SK-N-SH (cell line): Measurements from ENCODE around the gene OLFM1. TPM values are rescaled to one million over a fixed set of nuclear protein-coding genes. Genes with fewer than 3 reads are reported as not detected.

ENCODE experiments used
- CTCF ChIA-PET: fragments of 300-600, 350-600 bp; formaldehyde crosslinking; extraction: SDS; loops from one replicate; lab custom pipeline; 2021; lab: Yijun Ruan, JAX
- POLR2A ChIA-PET: fragments of 350-600 bp; sonication (Branson Sonifier 250); formaldehyde crosslinking; extraction: SDS; loops from one replicate; lab custom pipeline; 2020; ENCODE audit warnings: antibody characterized with exemption, inconsistent platforms; lab: Yijun Ruan, JAX
- DNase-seq: peaks from one replicate; pipeline ENCODE4 v3.0.0; 2012
- H2AFZ ChIP-seq: fragments of 200-600 bp; sonication (generic); 2 replicates; pipeline ENCODE4 v1.8.1; 2016; ENCODE audit warnings: antibody characterized with exemption, mild to moderate bottlenecking, low read depth
- H3F3A ChIP-seq: fragments of 200-600 bp; sonication (generic); replicated peaks from 2 replicates; pipeline ENCODE3; 2016; ENCODE audit warnings: antibody characterized with exemption, mild to moderate bottlenecking; ENCODE audit not compliant: insufficient read depth
- H3K27ac ChIP-seq, 2 experiments: fragments of 200-500 bp in 1 of 2; fragments of 200-600 bp in 1 of 2; sonication (Bioruptor generic) in 1 of 2; sonication (generic), shearing (Covaris generic) in 1 of 2; 2 replicates each; pipeline versions ENCODE4 v1.5.1 to v1.6.1; 2014 to 2016; ENCODE audit warnings: low read depth in 2 of 2, inconsistent platforms in 1 of 2, low read length in 1 of 2, mild to moderate bottlenecking in 1 of 2, mixed read lengths in 1 of 2
- H3K27me3 ChIP-seq: fragments of 200-600 bp; sonication (generic), shearing (Covaris generic); 2 replicates; pipeline ENCODE4 v1.6.1; 2016; ENCODE audit warnings: mixed run types; ENCODE audit not compliant: insufficient read depth
- H3K36me3 ChIP-seq, 2 experiments: fragments of 200-500 bp in 1 of 2; fragments of 200-600 bp in 1 of 2; sonication (Bioruptor generic) in 1 of 2; sonication (generic) in 1 of 2; replicated peaks in 1 of 2; 2 replicates each; pipeline versions ENCODE3 to v1.5.1; 2014 to 2016; ENCODE audit warnings: low read length in 1 of 2, mild to moderate bottlenecking in 1 of 2; ENCODE audit not compliant: insufficient read depth in 2 of 2, control insufficient read depth in 1 of 2
- H3K4me1 ChIP-seq, 2 experiments: fragments of 200-500 bp in 1 of 2; fragments of 200-600 bp in 1 of 2; sonication (Bioruptor generic) in 1 of 2; sonication (generic), shearing (Covaris generic) in 1 of 2; 2 replicates each; pipeline versions ENCODE4 v1.5.1 to v1.6.1; 2014 to 2016; ENCODE audit warnings: low read depth in 1 of 2, low read length in 1 of 2, mixed run types in 1 of 2; ENCODE audit not compliant: insufficient read depth in 2 of 2, control insufficient read depth in 1 of 2
- H3K4me2 ChIP-seq: fragments of 200-600 bp; sonication (generic), shearing (Covaris generic); 2 replicates; pipeline ENCODE4 v1.6.1; 2017; ENCODE audit warnings: mixed run types
- H3K4me3 ChIP-seq, 2 experiments: fragments of 200-500 bp in 1 of 2; fragments of 200-600 bp in 1 of 2; sonication (Bioruptor generic) in 1 of 2; sonication (generic), shearing (Covaris generic) in 1 of 2; 2 replicates each; pipeline versions ENCODE4 v1.5.1 to v1.8.1; 2014 to 2016; ENCODE audit warnings: low read depth in 2 of 2, inconsistent platforms in 1 of 2, low read length in 1 of 2, mild to moderate bottlenecking in 1 of 2, mixed read lengths in 1 of 2, moderate library complexity in 1 of 2
- H3K79me2 ChIP-seq: fragments of 200-600 bp; sonication (generic); 2 replicates; pipeline ENCODE4 v1.8.1; 2017; ENCODE audit warnings: mild to moderate bottlenecking; ENCODE audit not compliant: insufficient read depth
- H3K9ac ChIP-seq: fragments of 200-600 bp; sonication (generic); 2 replicates; pipeline ENCODE4 v1.6.1; 2017; ENCODE audit warnings: mixed run types
- H3K9me2 ChIP-seq: fragments of 200-600 bp; sonication (generic); 2 replicates; pipeline ENCODE4 v1.6.1; 2017; ENCODE audit warnings: mixed run types
- H3K9me3 ChIP-seq: fragments of 200-600 bp; sonication (generic); 2 replicates; pipeline ENCODE4 v1.6.1; 2017; ENCODE audit warnings: mixed run types, mild to moderate bottlenecking, moderate library complexity
- H4K20me1 ChIP-seq: fragments of 200-600 bp; sonication (generic); 2 replicates; pipeline ENCODE4 v1.6.1; 2017; ENCODE audit warnings: mild to moderate bottlenecking, mixed run types; ENCODE audit not compliant: insufficient read depth
- CTCF ChIP-seq: fragments of 200-600 bp; sonication (generic); IDR thresholded peaks from 2 replicates; pipeline ENCODE4 v1.6.1; 2017; ENCODE audit warnings: antibody characterized with exemption, mild to moderate bottlenecking, moderate library complexity
- EP300 ChIP-seq, 2 experiments: IDR thresholded peaks; 2 replicates each; pipeline versions ENCODE4 v1.4.0 to v1.6.1; 2012; ENCODE audit warnings: borderline replicate concordance in 1 of 2, low read depth in 1 of 2, low read length in 1 of 2
- EZH2phosphoT487 ChIP-seq: fragments of 200-600 bp; sonication (generic); IDR thresholded peaks from 2 replicates; pipeline ENCODE4 v1.6.1; 2017; ENCODE audit warnings: low read depth, mixed run types, mild to moderate bottlenecking, antibody characterized with exemption, moderate library complexity, borderline replicate concordance
- FOXJ3 ChIP-seq: sonication (generic); formaldehyde crosslinking; IDR thresholded peaks from 2 replicates; pipeline ENCODE4 v1.5.1; 2020; ENCODE audit warnings: mild to moderate bottlenecking, missing genetic modification reagents
- GABPA ChIP-seq: IDR thresholded peaks from 2 replicates; pipeline ENCODE4 v1.4.0; 2012; ENCODE audit warnings: low read depth, mild to moderate bottlenecking
- JUND ChIP-seq: IDR thresholded peaks from 2 replicates; pipeline ENCODE4 v1.4.0; 2012
- NFIC ChIP-seq: IDR thresholded peaks from 2 replicates; pipeline ENCODE4 v1.4.0; 2012; ENCODE audit warnings: borderline replicate concordance
- POLR2AphosphoS5 ChIP-seq: IDR thresholded peaks from 2 replicates; pipeline ENCODE4 v1.6.1; 2012; ENCODE audit warnings: low read depth, low read length
- RFX5 ChIP-seq: IDR thresholded peaks from 2 replicates; pipeline ENCODE4 v1.6.1; 2012; ENCODE audit warnings: mild to moderate bottlenecking, improper control_type of control experiment, low read length
- RXRA ChIP-seq: IDR thresholded peaks from 2 replicates; pipeline ENCODE4 v1.4.0; 2012; ENCODE audit warnings: low read depth, mild to moderate bottlenecking, borderline replicate concordance
- TAF1 ChIP-seq: IDR thresholded peaks from 2 replicates; pipeline ENCODE4 v1.6.1; 2012; ENCODE audit warnings: low read depth, mild to moderate bottlenecking, low read length, moderate library complexity, borderline replicate concordance
- TEAD4 ChIP-seq: IDR thresholded peaks from 2 replicates; pipeline ENCODE4 v1.4.0; 2012; ENCODE audit warnings: mild to moderate bottlenecking, borderline replicate concordance; ENCODE audit not compliant: insufficient read depth
- USF2 ChIP-seq: fragments of 150-350 bp; IDR thresholded peaks from 2 replicates; pipeline ENCODE4 v1.6.1; 2017; ENCODE audit warnings: antibody characterized with exemption, low read length, low read depth, borderline replicate concordance
- YY1 ChIP-seq: IDR thresholded peaks from 2 replicates; pipeline ENCODE4 v1.4.0; 2012; ENCODE audit warnings: low read depth, mild to moderate bottlenecking
- WGBS: methylation state at CpG from one replicate; pipeline ENCODE4 v1.1.6; 2017; ENCODE audit warnings: low lambda C conversion rate; 5-methylcytosine and 5-hydroxymethylcytosine counted together
- polyA plus RNA-seq, 3 experiments: library from polyadenylated mRNA; depleted of rRNA; stranded (reverse); fragments of >200 nt; gene quantifications; 2 replicates each; pipeline ENCODE4 v1.2.3, GENCODE V29; 2012
- TF ChIP-seq, protein P1 (sequence below): IDR thresholded peaks from 2 replicates; pipeline ENCODE4 v1.4.0; 2012; ENCODE audit warnings: low read depth, borderline replicate concordance
- TF ChIP-seq, protein P2 (sequence below): IDR thresholded peaks from 2 replicates; pipeline ENCODE4; 2012
- TF ChIP-seq, protein P3 (sequence below): fragments of 150-350 bp; IDR thresholded peaks from 2 replicates; pipeline ENCODE4 v1.6.1; 2016; ENCODE audit warnings: mild to moderate bottlenecking, low read depth, low read length

The OLFM1 gene
- polyA plus RNA-seq, 1 of the 3 experiments (the other 2 are of a cell fraction): 15.9 TPM

- Histone ChIP-seq H4K20me1 (no peaks in the 10 kb centered on the region), H3K4me2 (no peak overlapping the region), H3K4me3 (no peak overlapping the region), H3K9me2 (no peaks in the 10 kb centered on the region), H2AFZ (no peak overlapping the region), H3K9ac (no peak overlapping the region), H3K9me3 (no peaks in the 10 kb centered on the region), H3K79me2 (no peaks in the 10 kb centered on the region), H3K27ac (no peak overlapping the region), H3K4me1 (no peaks in the 10 kb centered on the region), H3K27me3 (no peaks in the 10 kb centered on the region), H3K36me3 (no peaks in the 10 kb centered on the region), H3F3A (no peaks in the 10 kb centered on the region)
- peak; percentile 12 for DNase-seq
- 68% methylated on average over 25 of the region's 25 CpGs for WGBS
- ChIA-PET POLR2A (no interaction called here), CTCF (no interaction called here)
- TF ChIP-seq TAF1: no peak
- TF ChIP-seq CTCF: no peak
- TF ChIP-seq EP300 (IDR thresholded peaks at IDR 0.05; ENCODE audit: borderline replicate concordance in 1 of 2, low read depth in 1 of 2, low read length in 1 of 2): no peak
- TF ChIP-seq FOXJ3 (CRISPR knock-in tag): no peak
- TF ChIP-seq JUND: no peak
- TF ChIP-seq, protein P1, sequence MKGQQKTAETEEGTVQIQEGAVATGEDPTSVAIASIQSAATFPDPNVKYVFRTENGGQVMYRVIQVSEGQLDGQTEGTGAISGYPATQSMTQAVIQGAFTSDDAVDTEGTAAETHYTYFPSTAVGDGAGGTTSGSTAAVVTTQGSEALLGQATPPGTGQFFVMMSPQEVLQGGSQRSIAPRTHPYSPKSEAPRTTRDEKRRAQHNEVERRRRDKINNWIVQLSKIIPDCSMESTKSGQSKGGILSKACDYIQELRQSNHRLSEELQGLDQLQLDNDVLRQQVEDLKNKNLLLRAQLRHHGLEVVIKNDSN: no peak
- TF ChIP-seq POLR2AphosphoS5: no peak
- TF ChIP-seq USF2: no peak
- TF ChIP-seq TEAD4: no peak
- no peak for TF ChIP-seq GABPA
- TF ChIP-seq EZH2phosphoT487: no peak
- TF ChIP-seq, protein P2, sequence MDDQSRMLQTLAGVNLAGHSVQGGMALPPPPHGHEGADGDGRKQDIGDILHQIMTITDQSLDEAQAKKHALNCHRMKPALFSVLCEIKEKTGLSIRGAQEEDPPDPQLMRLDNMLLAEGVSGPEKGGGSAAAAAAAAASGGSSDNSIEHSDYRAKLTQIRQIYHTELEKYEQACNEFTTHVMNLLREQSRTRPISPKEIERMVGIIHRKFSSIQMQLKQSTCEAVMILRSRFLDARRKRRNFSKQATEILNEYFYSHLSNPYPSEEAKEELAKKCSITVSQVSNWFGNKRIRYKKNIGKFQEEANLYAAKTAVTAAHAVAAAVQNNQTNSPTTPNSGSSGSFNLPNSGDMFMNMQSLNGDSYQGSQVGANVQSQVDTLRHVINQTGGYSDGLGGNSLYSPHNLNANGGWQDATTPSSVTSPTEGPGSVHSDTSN: no peak
- TF ChIP-seq, protein P3, sequence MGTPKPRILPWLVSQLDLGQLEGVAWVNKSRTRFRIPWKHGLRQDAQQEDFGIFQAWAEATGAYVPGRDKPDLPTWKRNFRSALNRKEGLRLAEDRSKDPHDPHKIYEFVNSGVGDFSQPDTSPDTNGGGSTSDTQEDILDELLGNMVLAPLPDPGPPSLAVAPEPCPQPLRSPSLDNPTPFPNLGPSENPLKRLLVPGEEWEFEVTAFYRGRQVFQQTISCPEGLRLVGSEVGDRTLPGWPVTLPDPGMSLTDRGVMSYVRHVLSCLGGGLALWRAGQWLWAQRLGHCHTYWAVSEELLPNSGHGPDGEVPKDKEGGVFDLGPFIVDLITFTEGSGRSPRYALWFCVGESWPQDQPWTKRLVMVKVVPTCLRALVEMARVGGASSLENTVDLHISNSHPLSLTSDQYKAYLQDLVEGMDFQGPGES: no peak
- TF ChIP-seq YY1: no peak
- no peak for TF ChIP-seq RFX5
- TF ChIP-seq NFIC: no peak
- TF ChIP-seq RXRA: no peak
Observed at GRCh38 chr9:135045264-135045927, 42.1 kb upstream of the OLFM1 start.
